ENCODE data around the gene FLG. TPM values are rescaled to one million over a fixed set of nuclear protein-coding genes. Genes with fewer than 3 reads are reported as not detected.
"Not testable (repeated sequence)": the region's sequence is repeated elsewhere in the genome, so short reads cannot be mapped to it uniquely, and the experiment has no call there.

The FLG gene
- total RNA-seq, 3 donors from 2014 or later: not detected

DNA sequence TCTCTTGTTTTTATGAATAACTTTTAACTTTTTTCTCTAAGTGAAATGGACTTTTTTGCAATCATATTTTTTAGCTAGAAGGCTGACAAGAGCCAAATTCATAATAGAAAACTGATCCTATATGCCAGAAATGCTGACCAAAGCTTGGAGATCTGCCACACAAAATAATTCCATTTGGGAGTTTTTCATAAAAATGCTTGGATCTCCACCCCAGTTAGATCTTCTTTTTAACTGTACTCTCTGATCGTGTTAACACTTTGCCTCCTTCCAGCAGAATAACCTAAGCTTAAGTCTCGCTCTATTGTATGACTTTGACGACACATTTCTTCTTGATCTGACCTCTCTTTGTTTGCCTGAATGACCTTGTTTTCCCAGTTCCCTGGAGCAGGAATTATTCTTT, 18.0 kb upstream of the FLG start:
- H3K36me3 ChIP-seq: no peaks in the 10 kb centered on the region
- intact Hi-C loops (cut with DNase I; ENCODE audit: low total_unique reads): no loop called here

DNA sequence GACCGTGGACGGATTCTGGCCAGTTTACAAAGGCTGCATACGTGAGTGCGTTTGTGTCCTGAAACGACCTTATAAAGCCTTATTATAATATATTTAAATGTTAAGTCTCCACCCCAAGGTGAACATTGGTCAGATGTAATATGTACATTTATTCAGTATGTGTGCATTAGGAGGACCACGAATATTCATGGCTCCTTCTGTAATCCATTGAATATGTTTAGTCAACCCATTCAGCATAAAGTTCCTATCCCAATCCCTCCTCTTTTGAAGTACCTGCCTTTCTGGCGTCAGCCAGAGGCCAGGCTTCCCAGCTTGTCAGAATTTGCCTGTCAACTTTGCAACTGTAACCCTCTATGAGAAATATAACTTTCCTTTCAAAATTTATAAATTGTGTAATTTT, 10.4 kb upstream of the FLG start:
- no peaks in the 10 kb centered on the region for H3K36me3 ChIP-seq
- H3K27ac ChIP-seq: no peak overlapping the region
- no peaks in the 10 kb centered on the region for H3K4me1 ChIP-seq
- intact Hi-C loops (cut with DNase I; ENCODE audit: low total_unique reads): no loop called here
- TF ChIP-seq POLR2AphosphoS5 (IDR thresholded peaks at IDR 0.05): no peak
- no peak for TF ChIP-seq POLR2A (IDR thresholded peaks at IDR 0.05)
- TF ChIP-seq, protein P1, sequence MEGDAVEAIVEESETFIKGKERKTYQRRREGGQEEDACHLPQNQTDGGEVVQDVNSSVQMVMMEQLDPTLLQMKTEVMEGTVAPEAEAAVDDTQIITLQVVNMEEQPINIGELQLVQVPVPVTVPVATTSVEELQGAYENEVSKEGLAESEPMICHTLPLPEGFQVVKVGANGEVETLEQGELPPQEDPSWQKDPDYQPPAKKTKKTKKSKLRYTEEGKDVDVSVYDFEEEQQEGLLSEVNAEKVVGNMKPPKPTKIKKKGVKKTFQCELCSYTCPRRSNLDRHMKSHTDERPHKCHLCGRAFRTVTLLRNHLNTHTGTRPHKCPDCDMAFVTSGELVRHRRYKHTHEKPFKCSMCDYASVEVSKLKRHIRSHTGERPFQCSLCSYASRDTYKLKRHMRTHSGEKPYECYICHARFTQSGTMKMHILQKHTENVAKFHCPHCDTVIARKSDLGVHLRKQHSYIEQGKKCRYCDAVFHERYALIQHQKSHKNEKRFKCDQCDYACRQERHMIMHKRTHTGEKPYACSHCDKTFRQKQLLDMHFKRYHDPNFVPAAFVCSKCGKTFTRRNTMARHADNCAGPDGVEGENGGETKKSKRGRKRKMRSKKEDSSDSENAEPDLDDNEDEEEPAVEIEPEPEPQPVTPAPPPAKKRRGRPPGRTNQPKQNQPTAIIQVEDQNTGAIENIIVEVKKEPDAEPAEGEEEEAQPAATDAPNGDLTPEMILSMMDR (IDR thresholded peaks at IDR 0.05): no peak
- H3K27me3 ChIP-seq: no peaks in the 10 kb centered on the region
- H3K9me3 ChIP-seq: no peaks in the 10 kb centered on the region
- DNase-seq (ENCODE audit: low spot score in 2 of 2): no peak
- no peak overlapping the region for H3K4me3 ChIP-seq

More for the DNA sequence above, 18.0 kb upstream of the FLG start:
- Histone ChIP-seq H3K4me3 (no peak overlapping the region), H3K9me3 (no peaks in the 10 kb centered on the region), H3K27ac (no peak overlapping the region), H3K4me1 (no peaks in the 10 kb centered on the region), H3K27me3 (no peaks in the 10 kb centered on the region)
- DNase-seq (ENCODE audit: low spot score in 2 of 2): no peak
- TF ChIP-seq POLR2A (IDR thresholded peaks at IDR 0.05): no peak
- TF ChIP-seq POLR2AphosphoS5 (IDR thresholded peaks at IDR 0.05): no peak
- TF ChIP-seq, protein P1 (IDR thresholded peaks at IDR 0.05): no peak

DNA sequence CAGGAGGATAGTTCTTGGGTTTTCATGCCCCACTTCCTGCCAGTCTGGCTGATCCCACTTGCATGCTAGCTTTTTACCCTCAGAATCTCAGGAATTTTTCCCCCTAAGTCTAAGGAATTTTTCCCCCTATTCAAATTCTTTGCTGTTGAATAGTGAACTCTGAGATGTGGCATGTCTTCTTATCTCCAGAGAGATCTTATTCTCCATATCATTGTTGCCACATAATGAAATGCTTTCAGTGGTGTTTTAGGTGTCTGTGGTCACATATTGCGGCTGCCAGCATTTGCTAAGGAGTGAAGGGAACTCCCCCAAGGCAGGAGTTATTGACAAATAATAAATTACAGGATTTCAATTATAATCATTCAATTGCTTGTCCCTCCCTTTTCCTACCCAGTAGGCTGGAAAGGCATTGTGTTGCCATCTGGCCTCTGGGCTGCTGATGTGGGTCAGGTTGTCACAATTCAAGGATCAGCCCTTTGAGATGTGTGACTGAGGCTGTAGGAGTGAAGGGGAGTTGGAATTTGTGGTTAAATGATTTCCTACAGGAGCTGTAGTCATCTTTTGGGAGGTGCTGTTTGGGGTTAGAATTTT, 3.9 kb upstream of the FLG start:
- TF ChIP-seq, protein P1 (IDR thresholded peaks at IDR 0.05): no peak
- TF ChIP-seq POLR2A (IDR thresholded peaks at IDR 0.05): no peak
- no peak for TF ChIP-seq POLR2AphosphoS5 (IDR thresholded peaks at IDR 0.05)
- intact Hi-C loops (cut with DNase I; ENCODE audit: low total_unique reads): no loop called here
- Histone ChIP-seq H3K27ac (no peak overlapping the region), H3K27me3 (no peaks in the 10 kb centered on the region), H3K9me3 (no peaks in the 10 kb centered on the region), H3K36me3 (no peaks in the 10 kb centered on the region), H3K4me3 (no peak overlapping the region), H3K4me1 (no peaks in the 10 kb centered on the region)
- no peak for DNase-seq (ENCODE audit: low spot score in 2 of 2)

DNA sequence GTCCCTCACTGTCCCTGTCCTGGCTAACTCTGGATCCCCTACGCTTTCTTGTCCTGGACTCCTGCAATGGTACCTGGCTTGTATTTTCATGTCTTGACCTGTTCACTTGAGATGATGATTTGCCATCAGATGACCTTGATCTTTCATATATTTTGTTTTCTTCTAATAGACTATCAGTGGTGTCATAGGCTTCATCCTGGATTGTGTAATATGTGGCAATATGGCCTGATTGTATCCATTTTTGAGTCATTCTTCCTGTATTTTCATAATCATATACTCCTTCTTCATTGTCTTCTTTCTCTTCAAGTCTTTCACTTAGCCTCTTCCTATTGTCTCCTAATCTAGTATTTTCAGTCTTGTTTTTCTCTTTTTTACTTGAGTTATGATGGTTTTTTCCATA, 11.1 kb downstream of the FLG start:
- Histone ChIP-seq H3K9me3 (peaks cover 0 to 11% of the 10 kb centered on the region in 2 donors), H3K27ac (no peak overlapping the region), H3K27me3 (no peaks in the 10 kb centered on the region), H3K4me1 (no peaks in the 10 kb centered on the region), H3K4me3 (no peak overlapping the region), H3K36me3 (no peaks in the 10 kb centered on the region)
- DNase-seq (ENCODE audit: low spot score in 2 of 2): no peak
- no peak for TF ChIP-seq POLR2AphosphoS5 (IDR thresholded peaks at IDR 0.05)
- TF ChIP-seq POLR2A (IDR thresholded peaks at IDR 0.05): no peak
- TF ChIP-seq, protein P1 (IDR thresholded peaks at IDR 0.05): no peak
- intact Hi-C loops (cut with DNase I; ENCODE audit: low total_unique reads): no loop called here

DNA sequence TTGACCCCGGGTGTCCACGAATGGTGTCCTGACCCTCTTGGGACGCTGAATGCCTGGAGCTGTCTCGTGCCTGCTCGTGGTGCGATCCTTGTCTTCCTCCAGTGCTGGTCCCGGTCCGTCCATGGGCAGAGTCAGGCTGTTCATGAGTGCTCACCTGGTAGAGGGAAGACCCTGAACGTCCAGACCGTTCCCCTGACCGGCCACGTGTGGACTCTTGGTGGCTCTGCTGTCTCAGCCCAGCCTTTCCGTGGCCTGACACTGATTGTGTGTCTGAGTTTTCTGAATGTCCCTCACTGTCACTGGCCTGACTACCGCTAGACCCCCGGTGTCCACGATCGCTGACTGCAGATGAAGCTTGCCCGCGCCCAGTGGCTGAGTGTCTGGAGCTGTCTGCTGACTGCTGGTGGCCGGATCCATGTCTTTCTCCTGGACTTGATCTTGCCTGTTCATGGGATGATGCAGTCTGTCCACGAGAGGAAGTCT, 11.7 kb downstream of the FLG start:
- H3K36me3 ChIP-seq: no peaks in the 10 kb centered on the region
- no peaks in the 10 kb centered on the region for H3K4me1 ChIP-seq
- H3K27me3 ChIP-seq: no peaks in the 10 kb centered on the region
- no peak for DNase-seq (ENCODE audit: low spot score in 2 of 2)
- no peak overlapping the region for H3K27ac ChIP-seq
- intact Hi-C loops (cut with DNase I; ENCODE audit: low total_unique reads): no loop called here
- H3K4me3 ChIP-seq: no peak overlapping the region
- H3K9me3 ChIP-seq: peaks cover 0 to 15% of the 10 kb centered on the region in 2 donors
- TF ChIP-seq POLR2A (IDR thresholded peaks at IDR 0.05) (no peak), POLR2AphosphoS5 (IDR thresholded peaks at IDR 0.05) (no peak)
- TF ChIP-seq, protein P1 (IDR thresholded peaks at IDR 0.05): no peak

DNA sequence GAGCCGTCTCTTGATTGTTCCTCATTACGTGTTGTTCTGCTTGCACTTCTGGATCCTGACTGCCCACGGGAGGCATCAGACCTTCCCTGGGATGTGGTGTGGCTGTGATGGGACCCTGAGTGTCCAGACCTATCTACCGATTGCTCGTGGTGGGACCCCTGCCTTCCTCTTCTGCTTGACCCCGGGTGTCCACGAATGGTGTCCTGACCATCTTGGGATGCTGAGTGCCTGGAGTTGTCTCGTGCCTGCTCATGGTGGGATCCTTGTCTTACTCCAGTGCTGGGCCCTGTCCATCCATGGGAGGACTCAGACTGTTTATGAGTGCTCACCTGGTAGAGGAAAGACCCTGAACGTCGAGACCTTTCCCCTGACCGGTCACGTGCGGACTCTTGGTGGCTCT, 12.9 kb downstream of the FLG start:
- H3K36me3 ChIP-seq; H3K27me3 ChIP-seq; DNase-seq (ENCODE audit: low spot score in 2 of 2); H3K4me1 ChIP-seq; H3K4me3 ChIP-seq; intact Hi-C loops (cut with DNase I; ENCODE audit: low total_unique reads); H3K27ac ChIP-seq: not testable (repeated sequence)
- H3K9me3 ChIP-seq: peaks cover 0 to 17% of the 10 kb centered on the region in 2 donors
